ENCODE data around the gene SCARF1.

The SCARF1 gene

GRCh38 chr17:1597861-1598342 is 47.6 kb downstream of the SCARF1 start:
- no peak for DNase-seq (ENCODE audit: low read depth)

DNA sequence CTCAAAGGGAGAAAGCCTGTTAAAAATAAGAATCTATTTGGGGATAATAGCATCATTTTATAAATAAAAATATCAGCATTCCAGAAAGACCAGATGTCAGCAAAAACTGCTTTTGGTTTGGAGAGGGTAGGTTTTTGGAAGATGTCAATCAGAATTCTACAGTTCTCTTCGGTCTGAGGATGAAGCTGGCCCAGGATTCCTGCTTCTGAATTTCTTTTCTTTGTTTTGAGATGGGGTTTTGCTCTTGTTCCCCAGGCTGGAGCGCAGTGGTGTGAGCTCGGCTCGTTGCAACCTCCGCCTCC is 52.0 kb downstream of the SCARF1 start:
- DNase-seq (ENCODE audit: low read depth), result no peak

GRCh38 chr17:1592751-1593629 is 52.5 kb downstream of the SCARF1 start:
- DNase-seq (ENCODE audit: low read depth), result no peak

GRCh38 chr17:1591474-1592090 is 54.0 kb downstream of the SCARF1 start:
- DNase-seq (ENCODE audit: low read depth), result no peak

DNA sequence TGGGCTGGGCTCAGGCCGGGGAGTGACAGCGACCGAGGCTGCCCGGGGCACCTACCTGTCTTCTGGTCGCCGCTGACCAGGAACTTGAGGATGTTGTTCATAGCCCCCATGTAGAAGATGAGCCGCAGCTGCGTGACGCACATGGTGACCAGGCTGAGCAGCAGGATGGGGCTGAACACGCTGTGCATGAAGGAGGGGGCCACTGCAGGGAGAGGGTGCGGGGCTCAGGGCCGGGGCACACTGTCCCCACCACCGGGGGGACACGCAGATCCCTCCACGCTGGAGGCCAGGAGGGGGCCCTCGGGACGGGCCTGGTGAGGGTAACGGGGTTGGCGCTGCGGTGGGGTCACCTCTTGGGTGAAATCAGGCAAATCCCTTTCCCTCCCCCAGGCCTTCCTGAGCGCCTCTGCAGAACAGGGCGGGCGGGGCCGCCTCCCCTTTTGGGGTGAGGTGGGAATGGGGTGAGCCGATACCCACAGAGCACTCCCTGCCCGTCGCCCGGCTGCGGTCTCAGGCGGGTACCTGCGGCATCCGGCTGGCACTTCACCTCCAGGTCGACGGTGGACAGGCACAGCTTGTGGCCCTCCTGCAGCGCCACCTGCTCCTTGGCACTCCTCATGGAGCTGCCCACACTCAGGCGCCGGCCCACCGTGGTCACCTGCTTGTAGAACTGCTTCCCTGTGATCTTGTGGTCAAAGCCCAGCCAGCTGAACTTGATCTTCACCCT is 54.6 kb downstream of the SCARF1 start:
- no peak for DNase-seq (ENCODE audit: low read depth)

GRCh38 chr17:1590029-1590746 is 55.3 kb downstream of the SCARF1 start:
- DNase-seq (ENCODE audit: low read depth), result no peak

DNA sequence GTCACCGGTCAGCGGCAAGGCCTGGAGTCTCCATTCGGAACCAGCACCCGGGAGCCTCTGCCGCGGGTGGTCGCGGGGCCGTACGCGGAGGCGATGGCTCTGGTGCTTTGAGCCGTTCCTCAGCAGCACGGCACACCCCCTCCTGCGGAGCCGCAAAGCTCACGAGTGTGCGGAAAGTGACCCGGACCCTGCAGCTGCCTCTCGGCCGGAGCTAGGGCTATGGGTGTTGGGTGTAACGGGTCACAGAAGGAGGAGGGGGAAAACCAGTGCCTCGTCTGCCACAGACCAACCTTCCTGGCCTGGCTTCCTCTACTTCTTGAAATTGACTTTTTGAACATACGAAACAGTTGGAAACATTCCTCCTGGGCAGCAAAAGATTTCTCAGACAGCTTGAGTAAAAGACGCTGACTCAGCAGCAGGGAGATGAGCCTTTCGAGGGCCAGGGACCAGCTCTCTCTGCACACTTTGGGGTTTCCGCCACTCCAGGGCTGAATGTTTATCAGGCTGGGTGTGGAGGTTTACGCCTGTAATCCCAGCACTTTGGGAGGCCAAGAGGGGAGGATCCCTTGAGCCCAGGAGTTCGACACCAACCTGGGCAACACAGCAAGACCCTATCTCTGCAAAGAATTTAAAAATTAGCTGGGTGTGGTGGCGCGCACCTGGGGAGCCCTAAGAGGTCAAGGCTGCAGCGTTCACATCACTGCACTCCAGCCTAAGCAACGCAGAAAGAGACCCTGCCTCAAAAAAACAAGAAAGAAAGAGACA is 56.5 kb downstream of the SCARF1 start:
- DNase-seq (ENCODE audit: low read depth), result no peak

DNA sequence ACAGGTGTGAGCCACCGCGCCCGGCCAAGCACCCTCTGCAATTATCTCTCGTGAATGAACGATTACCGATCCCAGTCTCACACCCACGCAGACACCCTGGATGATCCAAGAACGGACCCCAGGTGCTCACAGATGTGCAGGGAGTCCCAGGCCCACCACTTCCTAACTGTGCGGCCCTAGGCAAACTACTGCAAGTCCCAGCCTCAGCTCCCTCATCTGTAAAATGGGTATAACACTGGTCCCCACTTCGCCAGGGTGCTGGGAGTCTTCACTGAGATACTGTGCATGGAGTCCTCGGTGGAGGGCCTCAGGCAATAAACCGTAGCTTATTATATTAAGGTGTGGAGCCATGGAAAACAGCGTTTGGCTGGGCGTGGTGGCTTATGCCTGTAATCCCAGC is 61.4 kb downstream of the SCARF1 start:
- no peak for DNase-seq (ENCODE audit: low read depth)

All from stimulated activated CD8-positive, alpha-beta memory T cell treated with anti-CD3 and anti-CD28 coated beads, Interleukin-12 subunit alpha, Interleukin-12 subunit beta, amount 100 ng/mL, for 4 hours (primary cell).